HG02852 (cell line): ENCODE data around the gene TENM4.

Source experiments
- ATAC-seq: cut with Tn5 transposase; IDR thresholded peaks from one replicate; pipeline ENCODE4 v1.9.1; 2021; ENCODE audit warnings: mild to moderate bottlenecking, moderate library complexity; ENCODE audit not compliant: unreplicated experiment

The TENM4 gene

GRCh38 chr11:79044201-79044600 is 396.6 kb downstream of the TENM4 start:
- no peak for ATAC-seq

GRCh38 chr11:79043726-79044125 is 397.1 kb downstream of the TENM4 start:
- no peak for ATAC-seq

GRCh38 chr11:79042824-79043223 is 398.0 kb downstream of the TENM4 start:
- ATAC-seq = no peak

- no peak for ATAC-seq
Measured at GRCh38 chr11:79040348-79040747, 400.5 kb downstream of the TENM4 start.

GRCh38 chr11:79039122-79039521 is 401.7 kb downstream of the TENM4 start:
- ATAC-seq = no peak

GRCh38 chr11:79035881-79036280 is 404.9 kb downstream of the TENM4 start:
- ATAC-seq = no peak

GRCh38 chr11:79033833-79034232 is 407.0 kb downstream of the TENM4 start:
- no peak for ATAC-seq

- no peak for ATAC-seq
Measured at GRCh38 chr11:79030448-79030847, 410.4 kb downstream of the TENM4 start.

GRCh38 chr11:79028225-79028624 is 412.6 kb downstream of the TENM4 start:
- no peak for ATAC-seq

- peak; percentile 91 for ATAC-seq
Measured at GRCh38 chr11:79026803-79027445, 413.9 kb downstream of the TENM4 start.

- ATAC-seq = no peak
Measured at GRCh38 chr11:79025622-79026021, 415.2 kb downstream of the TENM4 start.

GRCh38 chr11:79025097-79025496 is 415.7 kb downstream of the TENM4 start:
- no peak for ATAC-seq

GRCh38 chr11:79022265-79022664 is 418.6 kb downstream of the TENM4 start:
- no peak for ATAC-seq

GRCh38 chr11:79021601-79022000 is 419.2 kb downstream of the TENM4 start:
- no peak for ATAC-seq

- ATAC-seq = no peak
Measured at GRCh38 chr11:79019975-79020374, 420.9 kb downstream of the TENM4 start.

GRCh38 chr11:79019277-79019676 is 421.6 kb downstream of the TENM4 start:
- ATAC-seq = no peak

- peak; percentile 67 for ATAC-seq
Measured at GRCh38 chr11:79018371-79018849, 422.4 kb downstream of the TENM4 start.

- no peak for ATAC-seq
Measured at GRCh38 chr11:79017811-79018210, 423.0 kb downstream of the TENM4 start.

- no peak for ATAC-seq
Measured at GRCh38 chr11:79013509-79013908, 427.3 kb downstream of the TENM4 start.

- no peak for ATAC-seq
Measured at GRCh38 chr11:79011357-79011756, 429.5 kb downstream of the TENM4 start.

- no peak for ATAC-seq
Measured at GRCh38 chr11:79007771-79008402, 432.9 kb downstream of the TENM4 start.

GRCh38 chr11:79006854-79007253 is 434.0 kb downstream of the TENM4 start:
- ATAC-seq = no peak

- ATAC-seq = no peak
Measured at GRCh38 chr11:78996007-78996406, 444.8 kb downstream of the TENM4 start.
